ENCODE data around the gene UBE2L5. TPM values are rescaled to one million over a fixed set of nuclear protein-coding genes. Genes with fewer than 3 reads are reported as not detected.

Gene UBE2L5
- total RNA-seq, 1 donor from 2014 or later, result not detected

DNA sequence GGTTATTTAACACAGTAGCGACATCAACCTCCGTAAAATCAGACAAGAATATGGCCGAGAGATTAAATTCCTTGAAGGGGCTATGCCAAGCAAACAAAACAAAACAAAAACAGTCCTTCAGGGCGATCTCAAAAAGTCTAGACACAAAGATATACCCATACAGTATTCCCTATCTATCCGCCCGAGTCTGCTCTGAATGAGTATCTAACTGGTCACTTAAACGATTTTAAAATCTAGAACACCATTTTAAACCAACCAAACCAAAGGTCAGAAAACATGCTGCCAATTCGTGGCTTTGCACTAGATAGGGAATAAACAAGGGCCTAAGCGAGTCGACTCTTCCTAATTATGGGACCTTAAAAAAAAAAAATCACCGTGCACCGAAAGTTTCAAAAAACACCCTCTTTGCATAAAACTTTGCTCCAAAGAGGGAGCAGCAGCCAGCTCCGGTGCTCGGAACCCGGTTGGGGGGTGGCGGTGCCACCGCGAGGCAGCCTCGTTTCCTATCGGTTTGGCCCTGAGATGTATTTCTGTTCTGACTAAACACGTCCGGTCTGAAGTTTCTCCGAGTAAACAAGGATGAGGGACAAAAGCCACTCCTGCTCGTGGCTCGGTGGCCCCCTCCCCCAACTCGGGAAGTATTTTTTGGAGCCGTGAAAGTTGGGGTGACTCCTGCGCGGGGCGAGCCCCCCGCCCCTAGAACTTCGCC, 41.6 kb downstream of the UBE2L5 start:
- ATAC-seq, result peak; percentile 9
- intact Hi-C loops (cut with micrococcal nuclease), result loop anchor here (10.0 kb wide), 1 partner anchor 59 kb away; no protein-coding TSS in a partner anchor

DNA sequence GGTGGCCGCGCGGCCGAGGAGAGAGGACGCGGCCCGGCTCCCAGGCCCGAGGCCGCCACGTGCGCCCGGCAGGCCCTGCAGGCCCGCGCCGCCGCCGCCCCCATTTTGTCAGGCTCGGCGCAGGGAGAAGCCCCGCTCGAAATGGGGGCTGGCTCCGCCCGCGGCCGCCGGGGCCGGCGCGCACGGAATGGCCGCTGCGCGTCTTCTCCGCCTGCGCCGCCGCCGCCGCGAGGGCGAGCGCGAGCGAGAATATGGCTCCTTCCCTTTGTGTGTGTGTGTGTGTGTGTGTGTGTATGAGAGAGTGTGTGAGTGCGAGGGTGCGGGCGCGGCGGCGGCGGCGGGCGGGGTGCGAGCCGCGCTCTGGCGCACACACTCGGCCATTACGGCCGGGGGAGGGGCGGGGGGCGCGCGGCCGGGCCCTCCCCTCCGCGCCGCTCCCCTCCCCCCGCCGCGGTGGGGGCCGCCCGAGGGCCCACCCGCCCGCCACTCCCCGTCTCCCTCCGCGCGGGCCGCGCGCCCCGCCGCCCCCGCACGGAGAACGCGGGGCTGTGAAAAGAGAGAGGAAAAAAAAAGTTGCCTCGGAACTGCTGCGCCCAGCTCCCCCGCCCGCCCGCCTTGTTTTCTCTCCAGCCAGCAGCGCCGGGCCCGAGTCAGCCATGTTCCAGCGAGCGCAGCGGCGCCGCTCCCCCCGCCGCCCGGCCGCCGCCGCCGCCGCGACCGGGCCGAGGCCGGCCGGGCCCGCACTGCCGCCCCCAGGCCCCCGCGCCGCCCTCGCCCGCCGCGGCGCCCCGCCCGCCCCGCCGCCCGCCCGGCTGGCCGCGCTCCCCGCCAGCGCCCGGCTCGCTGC, 42.4 kb downstream of the UBE2L5 start:
- ATAC-seq, result peak; percentile 71
- DNase-seq, result peak; percentile 88
- intact Hi-C loops (cut with micrococcal nuclease), result loop anchor here (10.0 kb wide), 1 partner anchor 60 kb away; no protein-coding TSS in a partner anchor

More for the DNA sequence above, 41.6 kb downstream of the UBE2L5 start:
- peak; percentile 69 for DNase-seq

DNA sequence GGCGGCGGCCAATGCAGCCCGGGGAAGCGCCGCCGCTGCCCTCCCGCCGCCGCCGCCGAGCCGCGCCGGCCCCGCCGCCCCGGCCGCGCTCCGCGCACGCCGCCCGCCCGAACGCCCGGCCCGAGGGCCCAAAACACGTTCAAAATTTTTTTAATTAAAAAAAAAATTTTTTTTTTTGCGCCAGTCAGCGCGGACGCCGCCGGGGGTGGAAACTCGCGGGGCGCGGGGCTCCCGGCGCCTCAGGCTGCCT, 43.0 kb downstream of the UBE2L5 start:
- intact Hi-C loops (cut with micrococcal nuclease), result loop anchor here (10.0 kb wide), 1 partner anchor 60 kb away; no protein-coding TSS in a partner anchor
- DNase-seq, result no peak
- ATAC-seq, result no peak

GRCh38 chr13:30465593-30466357, 43.5 kb downstream of the UBE2L5 start, which contains the start of gene HMGB1:
Gene HMGB1, minus strand, starts transcription at chr13:30465936. Its CDS starts 2,256 bp downstream, at chr13:30463680.
- ATAC-seq (peak; percentile 96), DNase-seq (peak; percentile 98)
- intact Hi-C loops (cut with micrococcal nuclease), result loop anchor here (2.0 to 10.0 kb wide), 2 partner anchors 61 to 153 kb away; no protein-coding TSS in a partner anchor

DNA sequence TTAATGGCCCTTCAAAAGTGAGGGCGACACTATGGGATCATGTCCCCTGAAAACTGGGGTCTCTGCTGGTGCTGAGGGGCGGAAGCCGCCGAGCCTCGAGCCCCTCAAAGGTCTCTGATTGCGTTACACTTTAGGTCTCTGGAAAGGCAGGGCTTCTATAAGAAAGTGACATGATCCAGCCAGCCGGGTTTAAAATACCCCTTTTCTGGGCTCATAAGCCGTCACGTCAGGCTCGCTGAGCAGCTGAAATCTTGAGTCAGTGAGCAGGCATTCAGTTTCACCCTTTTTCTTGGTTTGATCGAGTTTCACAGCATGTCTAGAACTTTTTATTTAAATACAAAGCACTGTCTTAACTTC, 44.0 kb downstream of the UBE2L5 start:
- ATAC-seq, result no peak
- no peak for DNase-seq
- intact Hi-C loops (cut with micrococcal nuclease), result loop anchor here (2.0 to 10.0 kb wide), 2 partner anchors 62 to 152 kb away; no protein-coding TSS in a partner anchor

- DNase-seq (no peak), ATAC-seq (no peak)
- intact Hi-C loops (cut with micrococcal nuclease), result loop anchor here (2.0 to 10.0 kb wide), 2 partner anchors 62 to 152 kb away; no protein-coding TSS in a partner anchor
Measured at GRCh38 chr13:30466841-30467252, 44.6 kb downstream of the UBE2L5 start.

GRCh38 chr13:30473675-30474074, 51.4 kb downstream of the UBE2L5 start:
- intact Hi-C loops (cut with micrococcal nuclease), result no loop called here
- ATAC-seq, result no peak
- DNase-seq, result no peak

GRCh38 chr13:30477346-30478195, 55.3 kb downstream of the UBE2L5 start:
- DNase-seq (no peak), ATAC-seq (no peak)
- intact Hi-C loops (cut with micrococcal nuclease), result no loop called here

Other genes starting within 250 kb of the UBE2L5 start
- 36.6 TPM for gene KATNAL1, start 114.9 kb upstream of the UBE2L5 start, total RNA-seq
- 180 TPM for gene HMGB1, start 43.4 kb downstream of the UBE2L5 start, total RNA-seq
- 10.5 TPM for gene USPL1, start 195.4 kb downstream of the UBE2L5 start, total RNA-seq